H1 (cell line): Measurements from ENCODE around the gene CEP72. TPM values are rescaled to one million over a fixed set of nuclear protein-coding genes. Genes with fewer than 3 reads are reported as not detected.
A peak's percentile ranks its signal among the peaks of the same experiment; 100 is the strongest.

Experiments
- CTCF ChIA-PET: fragments of 300-600 bp; sonication (Branson Sonifier 250); formaldehyde crosslinking; loops from one replicate; lab custom pipeline; 2021; ENCODE audit not compliant: partially characterized antibody; lab: Charles Lee
- POLR2A ChIA-PET: fragments of 300-600 bp; sonication (Branson Sonifier 250); formaldehyde crosslinking; loops from one replicate; lab custom pipeline; 2021; ENCODE audit warnings: inconsistent platforms; ENCODE audit not compliant: partially characterized antibody; lab: Charles Lee
- DNase-seq, 2 experiments: peaks; one replicate each; pipeline versions ENCODE4 v3.0.0 to v3.0.0-alpha.2; 2010 to 2022; ENCODE audit warnings: low spot score in 2 of 2, low read depth in 1 of 2, mixed read lengths in 1 of 2
- FAIRE-seq: peaks from 2 replicates; lab custom pipeline; 2011; peaks lifted over from hg19 to GRCh38; lab: Jason Lieb, UNC
- H2AFZ ChIP-seq: 2 replicates; pipeline ENCODE4 v1.8.1; 2012; ENCODE audit warnings: low read length, inconsistent platforms
- H2AK5ac ChIP-seq: 2 replicates; pipeline ENCODE4 v1.6.1; 2013; ENCODE audit warnings: low read depth, low read length
- H2BK120ac ChIP-seq: replicated peaks from 2 replicates; pipeline ENCODE3; 2013; ENCODE audit warnings: low read depth, low read length, inconsistent platforms
- H2BK12ac ChIP-seq: 2 replicates; pipeline ENCODE4 v1.6.1; 2013; ENCODE audit warnings: low read depth, low read length
- H2BK15ac ChIP-seq: 2 replicates; pipeline ENCODE4 v1.6.1; 2013; ENCODE audit warnings: low read length
- H2BK20ac ChIP-seq: 2 replicates; pipeline ENCODE4 v1.6.1; 2013; ENCODE audit warnings: low read length
- H2BK5ac ChIP-seq: 2 replicates; pipeline ENCODE4 v1.6.1; 2013; ENCODE audit warnings: low read depth, low read length
- H3K14ac ChIP-seq: 2 replicates; pipeline ENCODE4 v1.6.1; 2013; ENCODE audit warnings: inconsistent platforms; ENCODE audit not compliant: insufficient read length
- H3K18ac ChIP-seq: 2 replicates; pipeline ENCODE4 v1.6.1; 2013; ENCODE audit warnings: low read length; ENCODE audit errors: extremely low read depth
- H3K23ac ChIP-seq: 2 replicates; pipeline ENCODE4 v1.6.1; 2013; ENCODE audit warnings: inconsistent platforms; ENCODE audit not compliant: insufficient read length
- H3K23me2 ChIP-seq: 2 replicates; pipeline ENCODE4 v1.6.1; 2013; ENCODE audit warnings: low read depth, low read length
- H3K27ac ChIP-seq: 2 replicates; pipeline ENCODE4 v1.6.1; 2011; ENCODE audit warnings: low read depth, low read length, inconsistent platforms
- H3K27me3 ChIP-seq, 4 experiments: replicated peaks in 1 of 4; 1 replicate in 1 of 4; 2 replicates in 3 of 4; pipeline versions ENCODE4 v1.6.1 to v1.8.1; 2011 to 2013; ENCODE audit warnings: low read length in 3 of 4, mild to moderate bottlenecking in 3 of 4, inconsistent platforms in 2 of 4, mixed read lengths in 2 of 4, moderate library complexity in 1 of 4; ENCODE audit not compliant: control insufficient read depth in 3 of 4, insufficient read depth in 3 of 4; ENCODE audit errors: extremely low read depth in 1 of 4
- H3K36me3 ChIP-seq, 4 experiments: 2 replicates each; pipeline versions ENCODE4 v1.6.1 to v1.8.1; 2011 to 2013; ENCODE audit warnings: mild to moderate bottlenecking in 4 of 4, low read length in 3 of 4, moderate library complexity in 2 of 4, control low read depth in 1 of 4, inconsistent platforms in 1 of 4; ENCODE audit not compliant: insufficient read depth in 4 of 4, control insufficient read depth in 2 of 4
- H3K4ac ChIP-seq: replicated peaks from 2 replicates; pipeline ENCODE3; 2013; ENCODE audit warnings: low read length, low read depth, mixed read lengths, inconsistent platforms; ENCODE audit not compliant: insufficient read length
- H3K4me1 ChIP-seq, 4 experiments: replicated peaks in 1 of 4; 1 replicate in 1 of 4; 2 replicates in 3 of 4; pipeline versions ENCODE4 v1.6.1 to v1.8.1; 2011 to 2013; ENCODE audit warnings: low read length in 3 of 4, inconsistent platforms in 2 of 4, mixed read lengths in 1 of 4; ENCODE audit not compliant: insufficient read depth in 4 of 4, control insufficient read depth in 3 of 4
- H3K4me2 ChIP-seq, 2 experiments: 2 replicates each; pipeline versions ENCODE4 v1.6.1 to v1.8.1; 2011 to 2013; ENCODE audit warnings: low read depth in 2 of 2, low read length in 2 of 2, control low read depth in 1 of 2, inconsistent platforms in 1 of 2, mild to moderate bottlenecking in 1 of 2; ENCODE audit not compliant: insufficient read depth in 1 of 2
- H3K4me3 ChIP-seq, 4 experiments: fragments of 200-600, 300-600 bp in 1 of 4; sonication (generic), shearing (Covaris generic), sonication (Bioruptor Twin) in 1 of 4; 2 replicates each; pipeline versions ENCODE4 v1.5.1 to v1.8.1; 2011 to 2016; ENCODE audit warnings: low read length in 4 of 4, low read depth in 3 of 4, control low read depth in 2 of 4, inconsistent platforms in 2 of 4, mild to moderate bottlenecking in 2 of 4, mixed read lengths in 1 of 4, moderate library complexity in 1 of 4; ENCODE audit not compliant: insufficient read depth in 2 of 4; ENCODE audit errors: extremely low read depth in 1 of 4
- H3K56ac ChIP-seq: replicated peaks from 2 replicates; pipeline ENCODE3; 2013; ENCODE audit warnings: low read depth, mild to moderate bottlenecking, mixed read lengths, low read length, inconsistent platforms; ENCODE audit not compliant: insufficient read length
- H3K79me1 ChIP-seq: 2 replicates; pipeline ENCODE4 v1.6.1; 2013; ENCODE audit warnings: low read depth, low read length, control low read depth
- H3K79me2 ChIP-seq, 2 experiments: 2 replicates each; pipeline versions ENCODE4 v1.6.1 to v1.8.1; 2012 to 2013; ENCODE audit warnings: low read length in 2 of 2, mild to moderate bottlenecking in 2 of 2, inconsistent platforms in 1 of 2; ENCODE audit not compliant: insufficient read depth in 2 of 2, control insufficient read depth in 1 of 2
- H3K9ac ChIP-seq, 4 experiments: replicated peaks in 1 of 4; 1 replicate in 1 of 4; 2 replicates in 3 of 4; pipeline versions ENCODE4 v1.6.1 to v1.8.1; 2011 to 2013; ENCODE audit warnings: low read depth in 3 of 4, low read length in 3 of 4, control low read depth in 2 of 4, mild to moderate bottlenecking in 2 of 4, moderate library complexity in 2 of 4, inconsistent platforms in 1 of 4; ENCODE audit errors: extremely low read depth in 1 of 4
- H3K9me3 ChIP-seq, 2 experiments: 2 replicates each; pipeline versions ENCODE4 v1.6.1 to v1.8.1; 2012 to 2013; ENCODE audit warnings: mild to moderate bottlenecking in 2 of 2, moderate library complexity in 2 of 2, control low read depth in 1 of 2, inconsistent platforms in 1 of 2, low read depth in 1 of 2, low read length in 1 of 2, mixed read lengths in 1 of 2; ENCODE audit not compliant: insufficient read depth in 2 of 2
- H4K20me1 ChIP-seq, 2 experiments: replicated peaks in 1 of 2; 2 replicates each; pipeline versions ENCODE3 to v1.8.1; 2011 to 2013; ENCODE audit warnings: inconsistent platforms in 2 of 2, low read length in 2 of 2, mild to moderate bottlenecking in 1 of 2; ENCODE audit not compliant: insufficient read depth in 2 of 2, control insufficient read depth in 1 of 2
- H4K5ac ChIP-seq: 2 replicates; pipeline ENCODE4 v1.6.1; 2013; ENCODE audit warnings: low read length, low read depth, mixed read lengths, inconsistent platforms; ENCODE audit not compliant: insufficient read length
- H4K8ac ChIP-seq: 2 replicates; pipeline ENCODE4 v1.8.0; 2013; ENCODE audit warnings: mild to moderate bottlenecking, moderate library complexity, low read length, inconsistent platforms; ENCODE audit not compliant: insufficient read depth; ENCODE audit errors: extremely low read depth
- H4K91ac ChIP-seq: replicated peaks from 2 replicates; pipeline ENCODE3; 2013; ENCODE audit warnings: low read length, mixed read lengths, inconsistent platforms; ENCODE audit not compliant: insufficient read length
- ASH2L ChIP-seq: fragments of 200-600, 300-600 bp; sonication (generic); IDR thresholded peaks from one replicate; pipeline ENCODE4 v1.7.1; 2017; ENCODE audit warnings: low read length
- GTF2F1 ChIP-seq: IDR thresholded peaks from 2 replicates; pipeline ENCODE4 v1.6.1; 2012; ENCODE audit warnings: low read depth, low read length, improper control_type of control experiment, borderline replicate concordance
- HDAC2 ChIP-seq, 2 experiments: fragments of 300-600 bp in 1 of 2; sonication (generic) in 1 of 2; IDR thresholded peaks; 2 replicates each; pipeline ENCODE4 v1.6.1; 2011 to 2012; ENCODE audit warnings: low read depth in 2 of 2, low read length in 2 of 2, mild to moderate bottlenecking in 2 of 2, moderate library complexity in 2 of 2, borderline replicate concordance in 1 of 2, inconsistent platforms in 1 of 2
- HDAC6 ChIP-seq: IDR thresholded peaks from one replicate; pipeline ENCODE4 v1.7.1; 2012; ENCODE audit warnings: low read depth, mild to moderate bottlenecking, inconsistent platforms, low read length, moderate library complexity
- RAD21 ChIP-seq, 2 experiments: IDR thresholded peaks in 1 of 2; conservative IDR thresholded peaks in 1 of 2; 2 replicates each; pipeline ENCODE4 v1.6.1; 2011; ENCODE audit warnings: low read depth in 2 of 2, low read length in 2 of 2, improper control_type of control experiment in 1 of 2, inconsistent platforms in 1 of 2, mild to moderate bottlenecking in 1 of 2, moderate library complexity in 1 of 2
- SRF ChIP-seq: IDR thresholded peaks from 2 replicates; pipeline ENCODE4 v1.6.1; 2011; ENCODE audit warnings: mild to moderate bottlenecking, low read depth, low read length, moderate library complexity
- SUZ12 ChIP-seq: fragments of 200-600 bp; sonication (generic); IDR thresholded peaks from 2 replicates; pipeline ENCODE4 v1.6.1; 2012; ENCODE audit warnings: mild to moderate bottlenecking, inconsistent platforms, low read length, moderate library complexity, mixed read lengths
- TAF7 ChIP-seq: optimal IDR thresholded peaks from 2 replicates; pipeline ENCODE3; 2011; ENCODE audit warnings: low read depth, mild to moderate bottlenecking, inconsistent platforms, low read length, moderate library complexity, borderline replicate concordance
- WGBS, 2 experiments: shearing (Covaris generic) in 1 of 2; methylation state at CpG; one replicate each; pipeline versions ENCODE4 v1.1.6 to v1.1.7; 2013 to 2015; ENCODE audit warnings: low lambda C conversion rate in 2 of 2, mixed read lengths in 2 of 2, inconsistent platforms in 1 of 2, low coverage in 1 of 2, missing lambda C conversion rate in 1 of 2; ENCODE audit not compliant: insufficient replicate concordance in 2 of 2, insufficient coverage in 1 of 2, insufficient read length in 1 of 2; ENCODE audit errors: extremely low coverage in 1 of 2, missing lambda C conversion rate in 1 of 2; 5-methylcytosine and 5-hydroxymethylcytosine counted together
- polyA plus RNA-seq, 7 experiments: library from polyadenylated mRNA; depleted of rRNA in 3 of 7; stranded (reverse) in 5 of 7; unstranded in 2 of 7; fragments of >200 nt in 5 of 7; fragments of 200-250 nt in 2 of 7; gene quantifications; 1 replicate in 5 of 7; 2 replicates in 1 of 7; 4 replicates in 1 of 7; pipeline versions ENCODE4 v1.2.1 to v1.2.3, GENCODE V29; 2011 to 2013; ENCODE audit warnings: missing spikeins in 2 of 7, mixed read lengths in 2 of 7
- total RNA-seq: library from RNA; stranded (reverse); fragmentation: NEBNext Ultra II Directional; extraction: Animal tissue kit (Norgen Biotek cat#: 25700); gene quantifications from 2 replicates; pipeline ENCODE4 v1.2.1, GENCODE V29; 2021
- TF ChIP-seq, protein P1 (sequence below), 3 experiments: IDR thresholded peaks; 1 replicate in 2 of 3; 2 replicates in 1 of 3; pipeline versions ENCODE4 v1.5.1 to v1.6.1; 2011; ENCODE audit warnings: low read length in 3 of 3, mild to moderate bottlenecking in 3 of 3, inconsistent platforms in 2 of 3, low read depth in 1 of 3, moderate library complexity in 1 of 3; ENCODE audit not compliant: insufficient read depth in 1 of 3; ENCODE audit errors: control extremely low read depth in 1 of 3

CEP72 gene
- total and polyA plus RNA-seq, 2 of the 8 experiments (the other 6 are each of a cell fraction or from before 2014, with no cell fraction given) = 13.1 to 19.6 TPM

GRCh38 chr5:586751-587285, 25.3 kb upstream of the CEP72 start:
- Histone ChIP-seq H3K23ac (no peak overlapping the region), H2BK15ac (no peak overlapping the region), H3K4ac (no peak overlapping the region), H3K23me2 (peaks cover 14% of the 10 kb centered on the region; the same call in 1 of the 2 replicates), H3K9ac (no peak overlapping the region), H4K5ac (no peak overlapping the region), H3K56ac (no peak overlapping the region), H3K27ac (no peak overlapping the region), H2BK5ac (no peak overlapping the region), H3K4me1 (peaks cover 0 to 5% (median 0%) of the 10 kb centered on the region in 4 experiments; a peak in 1 of 7 replicates), H3K4me3 (no peak overlapping the region), H3K79me2 (no peaks in the 10 kb centered on the region), H3K27me3 (no peaks in the 10 kb centered on the region; a peak in 1 of 7 replicates), H3K4me2 (peak overlapping the region in 1 of 2 experiments; percentile 53; a peak in 1 of 4 replicates), H3K14ac (no peak overlapping the region), H3K9me3 (no peaks in the 10 kb centered on the region; a peak in 1 of 4 replicates), H4K8ac (no peak overlapping the region; the same call in 1 of the 2 replicates), H2BK12ac (no peak overlapping the region), H3K18ac (no peak overlapping the region), H2BK120ac (no peak overlapping the region), H4K20me1 (peaks cover 0 to 6% of the 10 kb centered on the region in 2 experiments), H3K79me1 (no peaks in the 10 kb centered on the region), H2AK5ac (no peak overlapping the region), H4K91ac (no peak overlapping the region), H3K36me3 (no peaks in the 10 kb centered on the region), H2AFZ (no peak overlapping the region), H2BK20ac (no peak overlapping the region)
- DNase-seq (no peak), FAIRE-seq (no peak)
- 80% methylated on average over 6 of the region's 9 CpGs; no CpG with 5 or more reads in 1 of the 2 experiments for WGBS, 2 experiments
- CTCF ChIA-PET = interaction anchor here (0.7 to 1.7 kb wide), 2 partner anchors 14 to 19 kb away, joined by 3 to 4 read pairs; no protein-coding TSS in a partner anchor
- POLR2A ChIA-PET = no interaction called here
- no peak for TF ChIP-seq SRF
- no peak for TF ChIP-seq GTF2F1
- TF ChIP-seq TAF7 = no peak
- TF ChIP-seq HDAC2 (IDR thresholded peaks at IDR 0.05; ENCODE audit: borderline replicate concordance in 1 of 2, low read depth in 2 of 2, low read length in 2 of 2) = no peak
- TF ChIP-seq RAD21 (IDR thresholded peaks at IDR 0.05 in 1 of 2, conservative IDR thresholded peaks at IDR 0.05 in 1 of 2; ENCODE audit: low read depth in 2 of 2, low read length in 2 of 2) = 0 out of 4 replicates have a peak, but pooled peaks of 1 of the 2 experiments have one; percentile 12
- TF ChIP-seq ASH2L = no peak
- TF ChIP-seq, protein P1, sequence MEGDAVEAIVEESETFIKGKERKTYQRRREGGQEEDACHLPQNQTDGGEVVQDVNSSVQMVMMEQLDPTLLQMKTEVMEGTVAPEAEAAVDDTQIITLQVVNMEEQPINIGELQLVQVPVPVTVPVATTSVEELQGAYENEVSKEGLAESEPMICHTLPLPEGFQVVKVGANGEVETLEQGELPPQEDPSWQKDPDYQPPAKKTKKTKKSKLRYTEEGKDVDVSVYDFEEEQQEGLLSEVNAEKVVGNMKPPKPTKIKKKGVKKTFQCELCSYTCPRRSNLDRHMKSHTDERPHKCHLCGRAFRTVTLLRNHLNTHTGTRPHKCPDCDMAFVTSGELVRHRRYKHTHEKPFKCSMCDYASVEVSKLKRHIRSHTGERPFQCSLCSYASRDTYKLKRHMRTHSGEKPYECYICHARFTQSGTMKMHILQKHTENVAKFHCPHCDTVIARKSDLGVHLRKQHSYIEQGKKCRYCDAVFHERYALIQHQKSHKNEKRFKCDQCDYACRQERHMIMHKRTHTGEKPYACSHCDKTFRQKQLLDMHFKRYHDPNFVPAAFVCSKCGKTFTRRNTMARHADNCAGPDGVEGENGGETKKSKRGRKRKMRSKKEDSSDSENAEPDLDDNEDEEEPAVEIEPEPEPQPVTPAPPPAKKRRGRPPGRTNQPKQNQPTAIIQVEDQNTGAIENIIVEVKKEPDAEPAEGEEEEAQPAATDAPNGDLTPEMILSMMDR (IDR thresholded peaks at IDR 0.05; ENCODE audit: control extremely low read depth in 1 of 3, insufficient read depth in 1 of 3, low read depth in 1 of 3, low read length in 3 of 3) = peak in 2 of 3 experiments; percentile 35 to 47; a peak in 2 of 4 replicates
- TF ChIP-seq SUZ12 = no peak
- no peak for TF ChIP-seq HDAC6
